DND-41 (cell line): ENCODE measurements around the gene CNNM1.

Source experiments
- CTCF ChIP-seq: IDR thresholded peaks from 2 replicates; pipeline ENCODE4 v1.5.1; 2012; ENCODE audit warnings: borderline replicate concordance, low read length, moderate library complexity, mild to moderate bottlenecking; ENCODE audit not compliant: poor library complexity, severe bottlenecking; ENCODE audit errors: extremely low read depth
- EZH2 ChIP-seq: IDR thresholded peaks from 3 replicates; pipeline ENCODE4 v1.6.1; 2012; ENCODE audit warnings: borderline replicate concordance, low read depth, mild to moderate bottlenecking, moderate library complexity, low read length, inconsistent platforms; ENCODE audit not compliant: severe bottlenecking

- TF ChIP-seq CTCF (no peak), EZH2 (no peak)
These were observed 415 bp upstream of the CNNM1 start for GRCh38 chr10:99328579-99329303.
